Metanephros (tissue), 1 donor: ENCODE results near the gene PMIS2. TPM values are rescaled to one million over a fixed set of nuclear protein-coding genes. Genes with fewer than 3 reads are reported as not detected.

Experiments used
- total RNA-seq: library from RNA; depleted of rRNA; stranded (reverse); fragments of >200 nt; gene quantifications from one replicate; pipeline ENCODE4 v1.2.3, GENCODE V29; 2014

PMIS2 gene
- total RNA-seq: not detected

DNA sequence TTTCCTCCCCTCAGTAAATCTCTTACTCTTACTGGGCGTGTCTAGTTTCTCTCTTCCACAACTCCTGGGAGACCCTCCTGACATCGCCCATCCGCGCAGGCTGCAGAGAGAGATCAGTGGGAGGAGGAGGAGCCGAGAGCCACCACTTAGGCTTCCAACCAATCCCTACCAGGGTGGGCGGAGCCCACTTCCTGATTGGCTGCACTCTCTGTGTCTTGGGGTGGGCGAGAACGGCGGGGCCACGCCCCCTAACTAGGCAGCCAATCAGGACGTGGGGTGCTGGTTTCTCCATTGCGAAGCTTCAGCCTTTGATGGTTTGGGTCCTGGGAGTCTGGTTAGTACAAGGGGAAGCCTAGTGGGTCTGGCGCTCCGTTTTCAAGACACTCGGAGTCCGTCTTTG, at the start of gene PMIS2:
Gene PMIS2 (plus strand): TSS at position 326 of the 400 bp plus-strand sequence. CDS start 87 bp downstream, outside the sequence.

DNA sequence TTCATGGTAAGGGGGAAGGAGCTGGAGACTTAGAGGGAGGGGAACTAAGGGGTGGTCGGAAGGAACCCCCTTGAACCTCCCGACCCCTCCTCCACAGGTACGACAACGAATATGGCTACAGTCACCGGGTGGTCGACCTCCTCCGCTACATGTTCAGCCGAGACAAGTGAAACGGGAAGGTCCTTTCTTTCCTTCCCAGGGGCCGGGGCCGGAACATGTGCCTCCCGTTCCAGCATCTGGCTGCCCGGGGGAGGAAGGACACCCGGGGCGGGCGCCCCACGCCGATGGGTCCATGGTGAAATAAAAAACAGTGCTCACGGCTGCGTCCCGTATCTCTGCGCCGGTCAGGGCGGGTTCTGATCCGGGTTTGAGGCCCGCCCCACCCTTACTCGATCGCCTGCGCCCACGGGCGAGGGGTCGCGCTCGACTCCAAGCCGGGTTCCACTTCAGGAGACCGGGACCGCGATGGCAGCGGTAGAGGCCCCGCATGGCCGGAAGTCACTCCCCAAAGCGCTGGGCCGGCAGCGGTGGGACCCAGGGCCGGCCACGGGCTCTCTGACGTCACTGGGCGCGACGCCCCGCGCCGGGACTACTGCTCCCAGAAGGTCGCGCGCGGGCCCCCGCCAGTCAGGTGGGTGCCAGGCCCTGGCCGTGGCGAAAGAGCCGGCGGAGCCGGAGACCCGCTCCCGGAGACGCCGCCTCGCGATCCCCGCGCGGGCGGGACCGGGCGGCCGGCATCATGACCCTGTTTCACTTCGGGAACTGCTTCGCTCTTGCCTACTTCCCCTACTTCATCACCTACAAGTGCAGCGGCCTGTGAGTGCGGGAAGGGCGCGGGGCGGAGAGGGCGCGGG, 40.7 kb upstream of the PMIS2 start, which contains the start of gene TMEM147:
Gene TMEM147 (plus strand): TSS at position 626 of the 854 bp plus-strand sequence. CDS start 114 bp downstream, at position 740.

DNA sequence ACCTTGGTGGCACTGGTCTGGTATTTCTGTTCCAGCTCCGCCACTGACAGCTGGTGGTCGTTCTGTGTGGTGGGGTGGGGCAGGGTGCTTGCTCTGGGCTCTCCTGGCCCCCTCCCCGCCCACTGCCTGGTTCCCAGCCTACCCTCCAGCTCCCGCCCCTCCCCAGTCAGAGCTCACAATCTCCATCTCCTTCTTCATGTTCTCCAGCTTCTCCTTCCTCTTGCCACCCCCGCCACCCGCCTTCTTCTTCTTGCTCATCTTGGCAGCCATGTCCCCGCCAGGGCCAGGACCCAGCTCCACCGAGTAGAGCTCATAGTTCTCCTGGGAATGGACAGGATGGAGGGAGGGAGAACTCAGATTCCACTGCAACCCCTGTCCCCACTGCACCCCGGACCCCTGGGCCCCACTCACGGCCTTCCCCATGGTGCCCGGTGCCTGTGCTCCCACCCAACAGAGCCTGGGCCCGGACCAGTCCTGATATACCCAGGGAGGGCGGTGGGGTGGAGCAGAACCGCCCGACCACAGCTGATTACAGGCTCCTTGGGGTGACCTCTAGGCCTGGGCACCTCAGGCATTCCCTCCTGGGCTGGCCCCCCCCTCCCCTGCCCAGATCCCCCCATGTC, 22.7 kb upstream of the PMIS2 start, which contains the start of gene ATP4A:
Gene ATP4A (minus strand): TSS at position 452 of the 623 bp plus-strand sequence. CDS start 29 bp downstream, at position 423.

DNA sequence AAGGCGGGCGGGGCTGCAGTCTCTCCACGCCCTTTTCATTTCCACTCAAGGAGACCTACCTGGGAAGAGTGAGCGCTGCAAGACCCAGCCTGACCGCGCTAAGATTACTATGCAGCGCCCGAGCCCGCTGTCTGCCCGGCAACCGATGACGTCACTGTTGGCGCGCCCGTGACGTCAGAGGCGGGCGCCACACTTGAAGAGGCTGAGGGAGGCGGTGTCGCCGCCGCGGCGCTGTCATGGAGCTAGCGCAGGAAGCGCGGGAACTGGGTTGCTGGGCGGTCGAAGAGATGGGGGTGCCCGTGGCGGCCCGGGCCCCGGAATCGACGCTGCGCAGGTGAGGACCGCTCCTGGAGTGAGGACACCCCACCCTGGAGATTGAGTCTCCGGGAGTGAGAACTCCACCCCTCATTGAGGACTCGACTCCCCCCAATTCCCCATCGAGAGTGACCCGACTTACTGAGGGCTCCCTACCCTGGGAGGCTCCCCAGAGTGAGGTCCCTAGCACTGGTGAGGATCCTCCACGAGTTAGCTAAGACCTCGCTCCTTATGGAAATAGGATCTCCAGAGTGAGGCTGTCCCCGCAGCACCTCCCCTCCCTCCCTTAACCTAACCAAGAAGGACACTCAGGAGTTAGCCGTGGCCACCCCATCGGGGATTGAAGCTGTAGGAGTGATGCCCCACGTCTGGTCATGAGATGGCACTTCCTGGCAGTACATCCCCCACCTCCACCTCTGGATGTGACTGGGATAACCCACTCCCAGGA, 26.8 kb downstream of the PMIS2 start, which contains the start of gene HAUS5:
Gene HAUS5 (plus strand): TSS at position 177 of the 763 bp plus-strand sequence. CDS start 60 bp downstream, at position 237.

DNA sequence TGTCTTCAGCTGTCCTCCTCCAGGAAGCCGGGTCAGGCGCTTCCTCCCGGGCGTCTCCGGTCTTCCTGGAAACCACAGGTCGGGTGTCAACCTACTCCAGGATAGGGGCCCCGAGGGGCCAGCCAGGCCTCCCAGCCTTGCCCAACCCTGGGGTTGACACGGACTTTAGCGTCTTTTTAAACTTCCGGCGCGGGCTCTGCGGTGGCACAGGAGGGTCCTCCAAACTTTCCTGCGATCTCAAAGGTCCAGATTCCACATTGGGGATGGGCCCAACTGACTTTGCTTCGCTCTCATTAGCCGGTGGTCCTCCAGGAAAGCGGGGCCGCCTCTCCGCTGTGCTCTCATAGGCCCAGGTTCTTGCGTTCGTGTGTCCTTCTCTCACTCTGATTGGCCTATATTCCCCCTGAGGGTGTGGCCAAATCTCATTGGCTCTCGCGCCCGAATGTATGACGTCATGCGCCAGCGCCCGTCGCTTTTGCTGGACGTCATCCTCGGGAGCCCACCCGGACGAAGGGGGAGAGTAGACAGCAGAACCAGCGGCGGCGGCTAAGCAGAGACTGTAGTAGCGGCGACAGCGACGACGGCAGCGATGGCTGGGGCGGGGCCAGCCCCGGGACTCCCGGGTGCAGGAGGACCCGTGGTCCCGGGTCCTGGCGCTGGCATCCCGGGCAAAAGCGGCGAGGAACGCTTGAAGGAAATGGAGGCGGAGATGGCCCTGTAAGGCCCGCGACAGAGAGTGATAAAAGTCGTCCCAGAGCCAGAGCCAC, 42.8 kb downstream of the PMIS2 start, which contains the start of gene RBM42:
Gene RBM42 (plus strand): TSS at position 472 of the 767 bp plus-strand sequence. CDS start 118 bp downstream, at position 590.

Other genes starting within 250 kb of the PMIS2 start
- gene FFAR1, start 238.3 kb upstream of the PMIS2 start, total RNA-seq: 0.23 TPM
- 0.76 TPM for gene FFAR3, start 227.7 kb upstream of the PMIS2 start, total RNA-seq
- gene GPR42, start 215.1 kb upstream of the PMIS2 start, total RNA-seq: not detected
- gene FFAR2, start 137.9 kb upstream of the PMIS2 start, total RNA-seq: 1.5 TPM
- gene KRTDAP, start 95.7 kb upstream of the PMIS2 start, total RNA-seq: not detected
- 47.1 TPM for gene DMKN, start 72.5 kb upstream of the PMIS2 start, total RNA-seq
- gene SBSN, start 57.9 kb upstream of the PMIS2 start, total RNA-seq: not detected
- not detected for gene GAPDHS, start 52.7 kb upstream of the PMIS2 start, total RNA-seq
- 74.1 TPM for gene TMEM147, start 40.5 kb upstream of the PMIS2 start, total RNA-seq
- gene ATP4A, start 22.5 kb upstream of the PMIS2 start, total RNA-seq: 0.41 TPM
- gene HAUS5, start 26.6 kb downstream of the PMIS2 start, total RNA-seq: 14.3 TPM
- gene RBM42, start 42.9 kb downstream of the PMIS2 start, total RNA-seq: 40.6 TPM
- 0.47 TPM for gene ETV2, start 55.6 kb downstream of the PMIS2 start, total RNA-seq
- 303 TPM for gene COX6B1, start 62.1 kb downstream of the PMIS2 start, total RNA-seq
- 20.4 TPM for gene UPK1A, start 80.3 kb downstream of the PMIS2 start, total RNA-seq
- not detected for gene ZBTB32, start 118.4 kb downstream of the PMIS2 start, total RNA-seq
- gene KMT2B, start 131.8 kb downstream of the PMIS2 start, total RNA-seq: 28.0 TPM
- gene IGFLR1, start 156.3 kb downstream of the PMIS2 start, total RNA-seq: 4.5 TPM
- 14.9 TPM for gene U2AF1L4, start 159.2 kb downstream of the PMIS2 start, total RNA-seq
- gene PSENEN, start 159.5 kb downstream of the PMIS2 start, total RNA-seq: 22.9 TPM
- gene LIN37, start 162.4 kb downstream of the PMIS2 start, total RNA-seq: 11.3 TPM
- 51.6 TPM for gene HSPB6, start 170.9 kb downstream of the PMIS2 start, total RNA-seq
- 15.9 TPM for gene PROSER3, start 172.0 kb downstream of the PMIS2 start, total RNA-seq
- 27.4 TPM for gene ARHGAP33, start 189.4 kb downstream of the PMIS2 start, total RNA-seq
- 14.4 TPM for gene PRODH2, start 226.7 kb downstream of the PMIS2 start, total RNA-seq